ENCODE results near the gene ZNF276. TPM values are rescaled to one million over a fixed set of nuclear protein-coding genes. Genes with fewer than 3 reads are reported as not detected.
"Not testable (repeated sequence)": the region's sequence is repeated elsewhere in the genome, so short reads cannot be mapped to it uniquely, and the experiment has no call there.

Gene ZNF276
- total and polyA plus RNA-seq, 8 donors, result 7.9 to 49.3 (median 11.2) TPM

DNA sequence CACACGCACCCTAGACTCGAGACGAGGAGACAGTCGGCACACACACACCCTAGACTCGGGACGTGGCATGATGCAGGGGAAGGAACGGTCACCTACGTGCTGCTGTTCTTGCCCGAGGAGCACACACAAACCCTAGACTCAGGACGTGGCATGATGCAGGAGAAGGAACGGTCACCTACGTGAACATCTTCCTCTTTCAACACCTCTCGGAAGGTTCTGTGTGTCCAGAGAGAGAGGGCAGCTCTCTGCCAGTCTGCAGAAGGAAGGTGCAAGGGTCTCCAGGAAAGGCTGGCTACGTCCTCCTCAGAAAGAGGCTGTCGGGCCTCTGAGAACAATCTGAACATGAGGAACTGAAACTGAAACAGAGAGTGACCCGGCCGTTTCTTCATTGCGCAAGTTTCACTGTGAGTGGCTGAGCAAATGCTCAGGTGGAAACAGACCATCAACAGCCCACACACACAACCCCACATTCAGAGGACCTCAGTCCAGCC, 43.4 kb downstream of the ZNF276 start:
- FAIRE-seq (no peak), ATAC-seq (peak in 3 of 4 donors; percentile 34 to 85 (median 78)), DNase-seq (peak in 1 of 6 donors; percentile 36)
- no peak for TF ChIP-seq CTCF (IDR thresholded peaks at IDR 0.05)
- H3K27ac ChIP-seq, result peak overlapping the region in 2 of 4 donors; percentile 28 to 52
- H3K27me3 ChIP-seq, result no peaks in the 10 kb centered on the region
- 86 to 91% methylated on average over 18 of the region's 18 CpGs for WGBS, 2 donors
- H3K9me3 ChIP-seq, result no peaks in the 10 kb centered on the region
- intact Hi-C loops (cut with DNase I), result no loop called here
- no peak overlapping the region for H3K4me3 ChIP-seq
- H3K36me3 ChIP-seq, result no peaks in the 10 kb centered on the region
- H3K4me1 ChIP-seq, result no peaks in the 10 kb centered on the region

DNA sequence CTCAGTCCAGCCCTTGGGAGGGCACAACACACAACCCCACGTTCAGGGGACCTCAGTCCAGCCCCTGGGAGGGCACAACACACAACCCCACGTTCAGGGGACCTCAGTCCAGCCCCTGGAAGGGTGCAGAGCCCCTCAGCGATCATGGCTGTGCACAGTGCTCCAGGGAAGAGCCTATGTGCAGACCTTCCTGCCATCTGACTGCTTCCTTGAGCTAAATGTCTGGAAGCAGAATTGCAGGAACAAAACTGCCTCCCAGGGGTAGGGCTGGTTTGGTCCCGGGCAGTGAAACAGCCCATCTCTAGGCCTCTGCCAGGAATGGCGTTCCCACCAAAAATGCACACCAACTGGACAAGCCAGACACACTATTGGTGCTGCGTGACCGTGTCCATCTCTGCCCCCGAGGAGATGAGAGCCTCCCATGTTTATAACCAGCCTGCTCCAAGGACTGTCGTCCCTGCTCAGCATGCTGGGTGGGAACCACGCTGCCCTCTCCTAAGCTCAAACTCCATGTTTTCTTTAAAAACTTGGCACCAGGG, 44.0 kb downstream of the ZNF276 start:
- no peak for FAIRE-seq
- Histone ChIP-seq H3K4me3 (no peak overlapping the region), H3K36me3 (no peaks in the 10 kb centered on the region), H3K4me1 (no peaks in the 10 kb centered on the region), H3K9me3 (no peaks in the 10 kb centered on the region), H3K27ac (no peak overlapping the region), H3K27me3 (no peaks in the 10 kb centered on the region)
- intact Hi-C loops (cut with DNase I), result no loop called here
- no peak for DNase-seq
- ATAC-seq, result no peak
- TF ChIP-seq CTCF (IDR thresholded peaks at IDR 0.05), result no peak
- 81 to 83% methylated on average over 10 of the region's 10 CpGs for WGBS, 2 donors

DNA sequence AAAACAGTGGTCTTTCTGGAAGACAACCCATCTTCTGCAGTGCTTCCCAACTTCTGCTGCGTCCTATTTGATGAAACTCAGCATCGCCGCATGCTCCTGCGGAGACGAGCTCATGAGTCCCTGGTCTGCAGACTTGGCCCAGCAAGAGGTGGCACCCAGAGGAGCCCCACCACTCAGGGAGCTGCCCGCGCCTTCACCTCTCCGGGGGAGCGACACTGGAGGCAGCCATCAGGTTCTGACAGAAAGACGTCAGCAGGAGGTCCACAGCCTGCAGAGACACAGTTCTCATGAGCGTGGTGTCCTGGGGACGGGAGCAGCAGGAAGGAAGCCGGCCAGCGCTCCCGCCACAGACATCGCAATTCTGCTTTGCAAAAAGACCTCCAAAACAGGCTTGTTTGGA, 49.0 kb downstream of the ZNF276 start:
- no peak overlapping the region for H3K4me3 ChIP-seq
- no peaks in the 10 kb centered on the region for H3K36me3 ChIP-seq
- DNase-seq (no peak), ATAC-seq (no peak), FAIRE-seq (no peak)
- no peaks in the 10 kb centered on the region for H3K27me3 ChIP-seq
- no peaks in the 10 kb centered on the region for H3K4me1 ChIP-seq
- intact Hi-C loops (cut with DNase I), result no loop called here
- no peak for TF ChIP-seq CTCF (IDR thresholded peaks at IDR 0.05)
- no peak overlapping the region for H3K27ac ChIP-seq
- H3K9me3 ChIP-seq, result no peaks in the 10 kb centered on the region
- 96% methylated on average over 16 of the region's 16 CpGs for WGBS, 2 donors

GRCh38 chr16:89775223-89775622, 53.9 kb downstream of the ZNF276 start:
- no peak overlapping the region for H3K4me3 ChIP-seq
- no peaks in the 10 kb centered on the region for H3K9me3 ChIP-seq
- WGBS, 2 donors, result 94 to 96% methylated on average over 13 of the region's 13 CpGs
- no peaks in the 10 kb centered on the region for H3K36me3 ChIP-seq
- no peak for TF ChIP-seq CTCF (IDR thresholded peaks at IDR 0.05)
- ATAC-seq, result no peak
- H3K27me3 ChIP-seq, result no peaks in the 10 kb centered on the region
- intact Hi-C loops (cut with DNase I), result no loop called here
- no peak for FAIRE-seq
- DNase-seq, result no peak
- H3K4me1 ChIP-seq, result no peaks in the 10 kb centered on the region
- no peak overlapping the region for H3K27ac ChIP-seq

DNA sequence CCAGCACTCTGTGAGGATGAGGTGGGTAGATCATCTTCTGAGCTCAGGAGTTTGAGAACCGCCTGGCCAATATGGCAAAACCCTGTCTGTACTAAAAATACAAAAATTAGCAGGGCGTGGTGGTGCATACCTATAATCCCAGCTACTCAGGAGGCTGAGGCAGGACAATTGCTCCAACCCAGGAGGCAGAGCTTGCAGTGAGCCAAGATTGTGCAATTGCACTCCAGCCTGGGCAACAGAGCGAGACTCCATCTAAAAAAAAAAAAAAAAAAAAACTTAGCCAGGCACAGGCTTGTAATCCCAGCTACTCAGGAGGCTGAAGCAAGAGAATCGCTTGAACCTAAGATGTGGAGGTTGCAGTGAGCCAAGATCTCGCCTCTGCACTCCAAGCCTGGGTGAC, 56.9 kb downstream of the ZNF276 start:
- FAIRE-seq; H3K4me1 ChIP-seq; ATAC-seq; H3K9me3 ChIP-seq; H3K27me3 ChIP-seq; intact Hi-C loops (cut with DNase I); H3K36me3 ChIP-seq; H3K4me3 ChIP-seq; H3K27ac ChIP-seq; DNase-seq: not testable (repeated sequence)
- WGBS, 2 donors, result 96 to 97% methylated on average over 5 of the region's 5 CpGs
